CD14-positive monocyte (primary cell): ENCODE results near the gene ADAM22. TPM values are rescaled to one million over a fixed set of nuclear protein-coding genes. Genes with fewer than 3 reads are reported as not detected.
A peak's percentile ranks its signal among the peaks of the same experiment; 100 is the strongest.

Experiments used
- DNase-seq, 3 donors: peaks; one replicate each; pipeline ENCODE4 v3.0.0-alpha.2; 2011 to 2022
- H2AFZ ChIP-seq: 2 replicates; pipeline ENCODE4 v1.6.0; 2012; ENCODE audit warnings: mild to moderate bottlenecking, low read depth, low read length, inconsistent platforms; ENCODE audit not compliant: insufficient read depth, poor library complexity, severe bottlenecking
- H3K27ac ChIP-seq, 2 donors: 1 replicate in 1 of 2; 2 replicates in 1 of 2; pipeline ENCODE4 v1.5.1; 2012 to 2013; ENCODE audit warnings: low read length in 2 of 2, control low read depth in 1 of 2, inconsistent platforms in 1 of 2, low read depth in 1 of 2, mild to moderate bottlenecking in 1 of 2
- H3K27me3 ChIP-seq, 2 donors: one replicate each; pipeline versions ENCODE4 v1.6.0 to v1.6.1; 2011 to 2013; ENCODE audit warnings: low read length in 2 of 2; ENCODE audit not compliant: control insufficient read depth in 2 of 2, insufficient read depth in 2 of 2
- H3K36me3 ChIP-seq, 2 donors: replicated peaks in 1 of 2; 1 replicate in 1 of 2; 2 replicates in 1 of 2; pipeline versions ENCODE4 v1.5.1 to v1.6.1; 2012 to 2013; ENCODE audit warnings: low read length in 2 of 2, control low read depth in 1 of 2, inconsistent platforms in 1 of 2, mild to moderate bottlenecking in 1 of 2; ENCODE audit not compliant: insufficient read depth in 2 of 2, control insufficient read depth in 1 of 2
- H3K4me1 ChIP-seq, 2 donors: 1 replicate in 1 of 2; 2 replicates in 1 of 2; pipeline versions ENCODE4 v1.5.1 to v1.6.1; 2012 to 2013; ENCODE audit warnings: low read length in 2 of 2, control low read depth in 1 of 2, inconsistent platforms in 1 of 2, mild to moderate bottlenecking in 1 of 2, moderate library complexity in 1 of 2; ENCODE audit not compliant: insufficient read depth in 2 of 2, control insufficient read depth in 1 of 2
- H3K4me2 ChIP-seq: replicated peaks from 2 replicates; pipeline ENCODE3; 2012; ENCODE audit warnings: low read length, moderate library complexity, mild to moderate bottlenecking; ENCODE audit not compliant: poor library complexity, severe bottlenecking; ENCODE audit errors: extremely low read depth
- H3K4me3 ChIP-seq, 3 experiments: fragments of 200-600 bp in 1 of 3; sonication (generic) in 1 of 3; replicated peaks in 1 of 3; 1 replicate in 2 of 3; 2 replicates in 1 of 3; pipeline ENCODE4 v1.5.1; 2011 to 2013; ENCODE audit warnings: low read length in 3 of 3, mild to moderate bottlenecking in 3 of 3, control low read depth in 2 of 3, low read depth in 2 of 3, inconsistent platforms in 1 of 3, moderate library complexity in 1 of 3
- H3K79me2 ChIP-seq: 2 replicates; pipeline ENCODE4 v1.6.0; 2012; ENCODE audit warnings: mild to moderate bottlenecking, control low read depth, inconsistent platforms, low read length, moderate library complexity; ENCODE audit not compliant: insufficient read depth
- H3K9ac ChIP-seq: 2 replicates; pipeline ENCODE4 v1.6.0; 2017; ENCODE audit warnings: low read length, mild to moderate bottlenecking; ENCODE audit not compliant: insufficient read depth, poor library complexity, severe bottlenecking
- H3K9me3 ChIP-seq, 2 donors: replicated peaks in 1 of 2; 1 replicate in 1 of 2; 2 replicates in 1 of 2; pipeline versions ENCODE4 v1.5.1 to v1.6.1; 2012 to 2013; ENCODE audit warnings: low read length in 2 of 2, control low read depth in 1 of 2; ENCODE audit not compliant: control insufficient read depth in 1 of 2, insufficient read depth in 1 of 2
- H4K20me1 ChIP-seq: 2 replicates; pipeline ENCODE4 v1.6.0; 2012; ENCODE audit warnings: mild to moderate bottlenecking, low read length, control low read depth, moderate library complexity; ENCODE audit not compliant: insufficient read depth
- H3K27ac Mint-ChIP-seq, 7 donors: one replicate each; pipeline ENCODE4 v1.8.0; 2020; ENCODE audit warnings: mild to moderate bottlenecking in 7 of 7, mixed read lengths in 7 of 7, moderate library complexity in 6 of 7, inconsistent platforms in 2 of 7
- H3K27me3 Mint-ChIP-seq, 3 donors: one replicate each; pipeline ENCODE4 v1.8.0; 2021 to 2022; ENCODE audit warnings: low read depth in 3 of 3, mild to moderate bottlenecking in 3 of 3, mixed read lengths in 3 of 3, moderate library complexity in 3 of 3, inconsistent platforms in 1 of 3
- H3K36me3 Mint-ChIP-seq, 2 donors: one replicate each; pipeline ENCODE4 v1.8.0; 2020; ENCODE audit warnings: mixed read lengths in 2 of 2, inconsistent platforms in 1 of 2, mild to moderate bottlenecking in 1 of 2
- H3K4me1 Mint-ChIP-seq: one replicate; pipeline ENCODE4 v1.8.0; 2020; ENCODE audit warnings: mild to moderate bottlenecking, mixed read lengths
- H3K4me3 Mint-ChIP-seq, 2 donors: one replicate each; pipeline ENCODE4 v1.8.0; 2020; ENCODE audit warnings: mild to moderate bottlenecking in 2 of 2, mixed read lengths in 2 of 2, moderate library complexity in 1 of 2
- H3K9me3 Mint-ChIP-seq, 7 donors: one replicate each; pipeline ENCODE4 v1.8.0; 2020 to 2022; ENCODE audit warnings: mixed read lengths in 7 of 7, mild to moderate bottlenecking in 6 of 7, moderate library complexity in 6 of 7, inconsistent platforms in 2 of 7
- CTCF ChIP-seq: fragments of 200-600 bp; IDR thresholded peaks from one replicate; pipeline ENCODE4 v1.8.0; 2022; ENCODE audit warnings: antibody characterized with exemption, mild to moderate bottlenecking
- WGBS: methylation state at CpG from one replicate; pipeline ENCODE4 v1.1.5; 2013; ENCODE audit warnings: missing lambda C conversion rate; ENCODE audit not compliant: insufficient coverage; 5-methylcytosine and 5-hydroxymethylcytosine counted together
- intact Hi-C, 2 donors: fragments of 100-400 bp; cut with micrococcal nuclease; formaldehyde crosslinking; loops; one replicate each; pipeline versions ENCODE4 v1.15.0 to v1.15.1; 2023
- polyA plus RNA-seq, 3 donors: library from polyadenylated mRNA; depleted of rRNA in 1 of 3; unstranded in 2 of 3; stranded (reverse) in 1 of 3; fragments of 300-500 nt in 2 of 3; fragments of >200 nt in 1 of 3; fragmentation: Illumina TruSeq in 2 of 3; gene quantifications; 1 replicate in 2 of 3; 2 replicates in 1 of 3; pipeline ENCODE4 v1.2.3, GENCODE V29; 2012 to 2021

ADAM22 gene
- polyA plus RNA-seq, 3 donors, result 0.01 to 0.17 TPM; not detected in 1

DNA sequence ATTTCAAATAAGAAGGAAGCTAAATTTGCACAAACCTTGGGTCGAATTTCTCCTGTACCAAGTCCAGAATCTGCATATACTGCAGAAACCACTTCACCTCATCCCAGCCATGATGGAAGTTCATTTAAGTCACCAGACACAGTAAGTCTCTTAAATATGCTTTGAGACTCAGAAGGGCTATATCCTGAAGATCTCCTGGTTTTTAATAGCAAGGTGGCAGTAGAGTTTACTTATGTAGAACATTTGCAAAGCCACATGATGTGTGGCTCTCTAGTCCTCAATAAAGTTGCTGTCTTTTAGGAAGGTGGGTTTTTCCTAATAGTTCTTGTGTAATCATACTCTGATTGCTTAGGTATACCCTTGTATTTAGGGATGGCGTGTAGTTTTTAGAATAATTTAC is 49.0 kb upstream of the ADAM22 start:
- Mint-ChIP-seq H3K4me3 (no peak overlapping the region), H3K27ac (peak overlapping the region in 1 of 7 donors; percentile 7), H3K9me3 (no peaks in the 10 kb centered on the region), H3K36me3 (peaks cover 39 to 53% of the 10 kb centered on the region in 2 donors), H3K27me3 (no peaks in the 10 kb centered on the region), H3K4me1 (no peaks in the 10 kb centered on the region)
- Histone ChIP-seq H3K79me2 (peaks cover 56% of the 10 kb centered on the region), H3K4me3 (no peak overlapping the region), H3K36me3 (peaks cover 28 to 62% of the 10 kb centered on the region in 2 donors), H3K27me3 (no peaks in the 10 kb centered on the region), H4K20me1 (no peaks in the 10 kb centered on the region), H3K4me1 (no peaks in the 10 kb centered on the region), H3K9ac (no peak overlapping the region), H3K27ac (no peak overlapping the region), H2AFZ (no peak overlapping the region), H3K4me2 (no peak overlapping the region), H3K9me3 (no peaks in the 10 kb centered on the region)
- no peak for TF ChIP-seq CTCF
- intact Hi-C loops, result loop anchor here (5.0 to 10.0 kb wide), 3 partner anchors 83 to 570 kb away; no protein-coding TSS in a partner anchor
- DNase-seq, result no peak
- WGBS, result no CpG with 5 or more reads among the region's 2 CpGs

DNA sequence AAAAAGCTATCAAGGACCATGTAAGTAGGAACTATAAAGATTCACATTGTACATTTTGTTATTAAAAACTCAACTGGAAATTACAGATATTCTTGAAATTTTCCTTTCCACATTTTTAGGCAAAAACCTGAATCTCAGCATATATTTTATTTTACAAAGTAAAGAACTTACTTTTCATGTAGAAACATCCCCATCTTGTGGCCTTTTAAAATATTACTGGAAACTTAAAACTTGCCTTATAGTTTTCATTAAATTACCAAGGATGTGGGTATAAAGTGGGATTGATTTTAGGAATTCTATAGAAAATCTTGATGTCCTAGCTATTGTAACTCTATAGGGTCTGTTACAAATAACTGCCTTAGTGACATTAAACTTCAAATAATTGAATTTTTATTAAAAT is 47.2 kb upstream of the ADAM22 start:
- Mint-ChIP-seq H3K27ac (no peak overlapping the region), H3K4me3 (no peak overlapping the region), H3K36me3 (peaks cover 40 to 56% of the 10 kb centered on the region in 2 donors), H3K9me3 (no peaks in the 10 kb centered on the region), H3K4me1 (no peaks in the 10 kb centered on the region), H3K27me3 (no peaks in the 10 kb centered on the region)
- Histone ChIP-seq H3K27me3 (no peaks in the 10 kb centered on the region), H3K79me2 (peaks cover 51% of the 10 kb centered on the region), H3K36me3 (peaks cover 23 to 63% of the 10 kb centered on the region in 2 donors), H3K27ac (no peak overlapping the region), H4K20me1 (no peaks in the 10 kb centered on the region), H3K9me3 (no peaks in the 10 kb centered on the region), H2AFZ (no peak overlapping the region), H3K9ac (no peak overlapping the region), H3K4me1 (no peaks in the 10 kb centered on the region), H3K4me2 (no peak overlapping the region), H3K4me3 (no peak overlapping the region)
- DNase-seq, result peak in 2 of 3 donors; percentile 32 to 59
- peak; percentile 73 for TF ChIP-seq CTCF
- intact Hi-C loops, result loop anchor here (5.0 to 10.0 kb wide), 3 partner anchors 85 to 572 kb away; no protein-coding TSS in a partner anchor
